ENCODE measurements around the gene FGF4.

FGF4 gene

DNA sequence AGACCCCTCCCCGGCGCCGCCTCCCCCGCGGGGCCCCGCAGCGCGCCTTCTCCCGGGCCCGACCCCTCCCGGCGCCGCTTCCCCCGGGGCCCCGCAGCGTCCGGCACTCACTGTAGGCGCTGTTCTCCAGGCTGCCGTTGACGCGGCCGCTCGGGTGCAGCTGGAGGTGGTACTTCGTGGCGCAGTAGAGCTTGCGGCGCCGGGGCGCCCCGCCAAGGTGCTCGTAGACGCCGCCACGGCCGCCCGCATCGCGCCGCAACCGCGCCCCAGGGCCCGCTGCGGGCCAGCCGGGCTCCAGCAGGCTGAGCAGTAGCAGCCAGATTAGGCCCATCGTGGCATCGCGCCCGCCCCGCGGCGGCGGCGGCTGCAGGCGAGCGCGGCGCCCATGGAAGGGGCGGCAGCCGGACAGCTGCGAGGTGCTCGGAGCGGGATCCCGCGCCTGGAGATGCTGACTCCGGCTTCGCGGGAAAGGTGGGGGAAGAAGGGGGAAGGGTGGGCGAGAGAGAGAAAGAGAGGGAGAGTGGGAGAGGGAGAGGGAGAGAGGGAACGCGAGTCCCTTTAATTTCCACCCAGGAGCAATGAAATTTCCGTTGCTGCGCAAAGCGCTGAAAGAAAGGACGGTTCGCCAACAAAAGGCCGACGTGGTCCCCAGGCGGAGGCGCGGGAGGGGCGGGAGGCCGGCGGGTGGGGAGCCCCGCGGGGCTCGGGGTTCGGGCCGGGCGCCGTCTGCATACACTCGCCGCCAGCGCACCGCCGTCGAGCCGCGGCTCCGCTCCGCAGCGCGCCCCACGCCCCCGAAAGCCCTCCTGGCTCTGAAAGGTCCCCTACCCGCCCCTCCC lies 43.7 kb upstream of the FGF4 start, which contains the start of gene FGF3:
Gene FGF3 (minus strand): TSS at position 814 of the 839 bp plus-strand sequence. CDS start 483 bp downstream, at position 331.
- H3K4me2 ChIP-seq (ENCODE audit: low read depth, low read length, poor library complexity, severe bottlenecking), result no peak within 1 kb of the TSS
- no peaks in the 10 kb centered on the region for H3K27me3 ChIP-seq (ENCODE audit: insufficient read depth, low read length, poor library complexity, severe bottlenecking)

DNA sequence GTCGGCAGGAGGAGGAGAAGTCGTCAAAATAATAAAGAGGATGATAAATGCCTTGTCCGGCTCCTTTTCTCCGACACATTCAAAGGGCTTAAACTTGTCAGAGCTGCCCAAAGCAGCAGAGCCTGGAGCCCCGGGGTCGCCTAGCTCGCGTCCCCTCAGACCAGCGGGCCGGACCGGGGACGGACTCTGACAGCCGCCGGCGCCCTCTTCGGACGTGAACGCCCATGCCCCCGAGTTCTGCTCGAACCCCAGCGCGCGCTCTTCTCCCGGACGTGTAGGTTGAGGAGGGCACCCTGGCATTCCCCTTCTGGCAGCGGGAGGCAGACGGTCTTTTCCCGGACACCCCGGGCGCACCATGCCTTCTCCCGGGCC lies 43.1 kb upstream of the FGF4 start:
- Histone ChIP-seq H3K9me3 (ENCODE audit: insufficient read depth, low read depth, low read length) (no peaks in the 10 kb centered on the region), H3K4me1 (ENCODE audit: insufficient read depth, low read length, poor library complexity, severe bottlenecking) (no peaks in the 10 kb centered on the region), H3K79me2 (ENCODE audit: insufficient read depth, low read length) (no peaks in the 10 kb centered on the region), H3K9ac (ENCODE audit: low read depth, low read length, poor library complexity, severe bottlenecking) (no peak overlapping the region), H3K4me3 (ENCODE audit: low read length, poor library complexity, severe bottlenecking) (no peak overlapping the region), H4K20me1 (ENCODE audit: insufficient read depth, low read length, poor library complexity, severe bottlenecking) (no peaks in the 10 kb centered on the region), H3K4me2 (ENCODE audit: low read depth, low read length, poor library complexity, severe bottlenecking) (no peak overlapping the region), H3K27me3 (ENCODE audit: insufficient read depth, low read length, poor library complexity, severe bottlenecking) (no peaks in the 10 kb centered on the region), H2AFZ (ENCODE audit: low read length) (no peak overlapping the region), H3F3A (ENCODE audit: low read depth) (no peaks in the 10 kb centered on the region), H3K9me2 (replicated peaks; ENCODE audit: low read depth, low read length) (no peaks in the 10 kb centered on the region), H3K36me3 (ENCODE audit: insufficient read depth, low read length) (no peaks in the 10 kb centered on the region)
- TF ChIP-seq, protein P1, sequence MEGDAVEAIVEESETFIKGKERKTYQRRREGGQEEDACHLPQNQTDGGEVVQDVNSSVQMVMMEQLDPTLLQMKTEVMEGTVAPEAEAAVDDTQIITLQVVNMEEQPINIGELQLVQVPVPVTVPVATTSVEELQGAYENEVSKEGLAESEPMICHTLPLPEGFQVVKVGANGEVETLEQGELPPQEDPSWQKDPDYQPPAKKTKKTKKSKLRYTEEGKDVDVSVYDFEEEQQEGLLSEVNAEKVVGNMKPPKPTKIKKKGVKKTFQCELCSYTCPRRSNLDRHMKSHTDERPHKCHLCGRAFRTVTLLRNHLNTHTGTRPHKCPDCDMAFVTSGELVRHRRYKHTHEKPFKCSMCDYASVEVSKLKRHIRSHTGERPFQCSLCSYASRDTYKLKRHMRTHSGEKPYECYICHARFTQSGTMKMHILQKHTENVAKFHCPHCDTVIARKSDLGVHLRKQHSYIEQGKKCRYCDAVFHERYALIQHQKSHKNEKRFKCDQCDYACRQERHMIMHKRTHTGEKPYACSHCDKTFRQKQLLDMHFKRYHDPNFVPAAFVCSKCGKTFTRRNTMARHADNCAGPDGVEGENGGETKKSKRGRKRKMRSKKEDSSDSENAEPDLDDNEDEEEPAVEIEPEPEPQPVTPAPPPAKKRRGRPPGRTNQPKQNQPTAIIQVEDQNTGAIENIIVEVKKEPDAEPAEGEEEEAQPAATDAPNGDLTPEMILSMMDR (conservative IDR thresholded peaks at IDR 0.05; ENCODE audit: low read length), result no peak
- TF ChIP-seq EZH2phosphoT487 (IDR thresholded peaks at IDR 0.05; ENCODE audit: borderline replicate concordance), result no peak

More for the DNA sequence above, 43.7 kb upstream of the FGF4 start, which contains the start of gene FGF3:
- no peaks in the 10 kb centered on the region for H3K9me2 ChIP-seq (replicated peaks; ENCODE audit: low read depth, low read length)
- no peaks in the 10 kb centered on the region for H3F3A ChIP-seq (ENCODE audit: low read depth)
- no peaks in the 10 kb centered on the region for H3K36me3 ChIP-seq (ENCODE audit: insufficient read depth, low read length)
- TF ChIP-seq, protein P1 (conservative IDR thresholded peaks at IDR 0.05; ENCODE audit: low read length), result no peak
- TF ChIP-seq EZH2phosphoT487 (IDR thresholded peaks at IDR 0.05; ENCODE audit: borderline replicate concordance), result no peak
- H3K9me3 ChIP-seq (ENCODE audit: insufficient read depth, low read depth, low read length), result no peaks in the 10 kb centered on the region
- H2AFZ ChIP-seq (ENCODE audit: low read length), result no peak within 1 kb of the TSS
- H3K9ac ChIP-seq (ENCODE audit: low read depth, low read length, poor library complexity, severe bottlenecking), result no peak within 1 kb of the TSS
- H4K20me1 ChIP-seq (ENCODE audit: insufficient read depth, low read length, poor library complexity, severe bottlenecking), result no peaks in the 10 kb centered on the region
- H3K4me1 ChIP-seq (ENCODE audit: insufficient read depth, low read length, poor library complexity, severe bottlenecking), result no peaks in the 10 kb centered on the region
- no peak within 1 kb of the TSS for H3K4me3 ChIP-seq (ENCODE audit: low read length, poor library complexity, severe bottlenecking)
- H3K79me2 ChIP-seq (ENCODE audit: insufficient read depth, low read length), result no peaks in the 10 kb centered on the region

DNA sequence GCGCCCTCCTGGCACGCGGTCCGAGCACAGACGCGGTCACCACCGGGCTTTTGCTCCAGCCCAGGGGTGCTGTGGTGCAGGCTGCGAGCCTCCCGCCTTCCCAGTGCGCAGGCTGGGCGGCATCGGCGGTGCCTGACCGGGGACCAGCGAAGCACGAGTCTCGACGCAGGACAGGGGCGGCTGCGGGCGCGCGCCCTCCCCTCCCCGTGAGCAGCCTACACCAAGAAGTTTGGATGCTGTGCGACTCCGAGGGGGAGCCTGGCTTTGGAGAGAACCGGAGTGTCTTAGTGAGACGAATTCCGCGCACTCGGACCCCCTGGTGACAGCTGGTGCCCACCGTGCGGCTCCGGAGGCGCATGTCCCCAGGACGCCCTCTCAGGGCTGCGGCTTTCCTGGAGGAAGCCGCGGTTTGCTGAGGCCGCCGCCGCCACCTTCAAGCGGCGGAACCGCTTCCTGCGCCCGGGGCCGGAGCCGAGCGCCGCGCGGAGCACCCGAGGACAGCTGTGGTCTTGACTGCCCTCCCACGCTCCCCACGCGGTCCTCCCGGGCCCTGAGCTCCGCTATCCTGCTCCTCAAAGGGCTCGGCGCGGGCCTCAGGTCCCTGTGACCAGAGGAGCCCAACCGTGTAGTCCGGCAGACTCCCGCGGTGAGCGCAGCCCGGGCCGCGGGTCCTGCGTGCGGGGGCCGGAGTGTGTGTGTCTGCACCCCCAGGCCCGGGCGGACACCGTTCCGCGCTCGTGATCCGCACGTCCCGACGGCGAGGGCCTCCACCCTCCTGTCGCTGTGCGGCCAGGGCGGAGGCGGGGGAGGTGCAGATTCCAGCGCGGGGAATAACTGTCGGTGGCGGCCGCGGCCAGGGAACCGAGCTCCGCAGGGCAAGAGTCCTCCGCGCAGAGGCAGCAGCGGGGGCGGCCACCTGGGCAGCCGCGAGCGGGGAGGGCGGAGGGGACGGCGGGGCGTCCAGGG lies 42.4 kb upstream of the FGF4 start:
- no peaks in the 10 kb centered on the region for H3F3A ChIP-seq (ENCODE audit: low read depth)
- no peaks in the 10 kb centered on the region for H3K27me3 ChIP-seq (ENCODE audit: insufficient read depth, low read length, poor library complexity, severe bottlenecking)
- TF ChIP-seq, protein P1 (conservative IDR thresholded peaks at IDR 0.05; ENCODE audit: low read length), result no peak
- no peak for TF ChIP-seq EZH2phosphoT487 (IDR thresholded peaks at IDR 0.05; ENCODE audit: borderline replicate concordance)
- no peaks in the 10 kb centered on the region for H3K9me2 ChIP-seq (replicated peaks; ENCODE audit: low read depth, low read length)
- no peaks in the 10 kb centered on the region for H4K20me1 ChIP-seq (ENCODE audit: insufficient read depth, low read length, poor library complexity, severe bottlenecking)
- H3K36me3 ChIP-seq (ENCODE audit: insufficient read depth, low read length), result no peaks in the 10 kb centered on the region
- H3K79me2 ChIP-seq (ENCODE audit: insufficient read depth, low read length), result no peaks in the 10 kb centered on the region
- no peak overlapping the region for H2AFZ ChIP-seq (ENCODE audit: low read length)
- H3K9ac ChIP-seq (ENCODE audit: low read depth, low read length, poor library complexity, severe bottlenecking), result no peak overlapping the region
- H3K9me3 ChIP-seq (ENCODE audit: insufficient read depth, low read depth, low read length), result no peaks in the 10 kb centered on the region
- no peak overlapping the region for H3K4me3 ChIP-seq (ENCODE audit: low read length, poor library complexity, severe bottlenecking)
- no peak overlapping the region for H3K4me2 ChIP-seq (ENCODE audit: low read depth, low read length, poor library complexity, severe bottlenecking)
- H3K4me1 ChIP-seq (ENCODE audit: insufficient read depth, low read length, poor library complexity, severe bottlenecking), result no peaks in the 10 kb centered on the region

Data from Loucy (cell line).